DOHH2 (cell line): ENCODE data around the gene RNF4.

ENCODE experiments used
- CTCF ChIP-seq: fragments of 200-600 bp; sonication (generic); IDR thresholded peaks from one replicate; pipeline ENCODE4 v1.5.1; 2014; ENCODE audit warnings: antibody characterized with exemption, mild to moderate bottlenecking, low read depth, low read length; ENCODE audit not compliant: poor library complexity, severe bottlenecking
- EZH2phosphoT487 ChIP-seq: fragments of 200-600 bp; sonication (generic); IDR thresholded peaks from 2 replicates; pipeline ENCODE4 v1.6.1; 2017; ENCODE audit warnings: borderline replicate concordance, mild to moderate bottlenecking, antibody characterized with exemption, low read length, moderate library complexity, mixed read lengths

- TF ChIP-seq CTCF (no peak), EZH2phosphoT487 (no peak)
These were observed 1.9 kb downstream of the RNF4 start for GRCh38 chr4:2470791-2471190.
